H9 (cell line): ENCODE data around the gene TRRAP. TPM values are rescaled to one million over a fixed set of nuclear protein-coding genes. Genes with fewer than 3 reads are reported as not detected.

Experiments used
- DNase-seq: peaks from one replicate; pipeline ENCODE4 v3.0.0-alpha.2; 2017
- H2AFZ ChIP-seq: one replicate; pipeline ENCODE4 v1.6.1; 2013; ENCODE audit warnings: mild to moderate bottlenecking, low read length, control low read depth, moderate library complexity
- H2AK5ac ChIP-seq: 2 replicates; pipeline ENCODE4 v1.6.1; 2013; ENCODE audit warnings: low read length, control low read depth, mixed read lengths; ENCODE audit not compliant: insufficient read length
- H2BK120ac ChIP-seq: one replicate; pipeline ENCODE4 v1.6.1; 2013; ENCODE audit warnings: low read depth, mild to moderate bottlenecking, low read length, control low read depth, inconsistent platforms; ENCODE audit not compliant: poor library complexity, severe bottlenecking
- H2BK12ac ChIP-seq: 2 replicates; pipeline ENCODE4 v1.6.1; 2013; ENCODE audit warnings: low read length, control low read depth, mixed read lengths, low read depth; ENCODE audit not compliant: insufficient read length
- H2BK15ac ChIP-seq: 2 replicates; pipeline ENCODE4 v1.6.1; 2013; ENCODE audit warnings: low read depth, low read length, control low read depth
- H2BK20ac ChIP-seq: one replicate; pipeline ENCODE4 v1.6.1; 2013; ENCODE audit warnings: low read depth, mild to moderate bottlenecking, low read length, control low read depth, inconsistent platforms; ENCODE audit not compliant: poor library complexity, severe bottlenecking
- H2BK5ac ChIP-seq: 2 replicates; pipeline ENCODE4 v1.6.1; 2013; ENCODE audit warnings: low read length, control low read depth, mixed read lengths; ENCODE audit not compliant: insufficient read length
- H3K14ac ChIP-seq: 2 replicates; pipeline ENCODE4 v1.6.1; 2013; ENCODE audit warnings: low read length, control low read depth; ENCODE audit not compliant: insufficient read depth
- H3K18ac ChIP-seq: 2 replicates; pipeline ENCODE4 v1.6.1; 2013; ENCODE audit warnings: low read depth, mild to moderate bottlenecking, mixed read lengths, low read length, control low read depth; ENCODE audit not compliant: insufficient read length
- H3K23ac ChIP-seq: 2 replicates; pipeline ENCODE4 v1.6.1; 2013; ENCODE audit warnings: low read length, control low read depth, mixed read lengths, low read depth; ENCODE audit not compliant: insufficient read length
- H3K23me2 ChIP-seq: 2 replicates; pipeline ENCODE4 v1.6.1; 2013; ENCODE audit warnings: low read depth, mild to moderate bottlenecking, mixed read lengths, low read length, control low read depth; ENCODE audit not compliant: insufficient read length, poor library complexity, severe bottlenecking
- H3K27ac ChIP-seq: 2 replicates; pipeline ENCODE4 v1.5.1; 2013; ENCODE audit warnings: low read length, control low read depth, mixed read lengths, low read depth; ENCODE audit not compliant: insufficient read length
- H3K27me3 ChIP-seq: 2 replicates; pipeline ENCODE4 v1.6.1; 2013; ENCODE audit warnings: low read length, control low read depth, inconsistent platforms; ENCODE audit not compliant: insufficient read depth
- H3K4ac ChIP-seq: 2 replicates; pipeline ENCODE4 v1.6.1; 2013; ENCODE audit warnings: low read depth, mild to moderate bottlenecking, control low read depth, inconsistent platforms, low read length, moderate library complexity
- H3K4me1 ChIP-seq: 2 replicates; pipeline ENCODE4 v1.6.1; 2013; ENCODE audit warnings: low read length, control low read depth, inconsistent platforms; ENCODE audit not compliant: insufficient read depth
- H3K4me2 ChIP-seq: 2 replicates; pipeline ENCODE4 v1.6.1; 2013; ENCODE audit warnings: low read length, control low read depth, mixed read lengths; ENCODE audit not compliant: insufficient read length, insufficient read depth
- H3K56ac ChIP-seq: 2 replicates; pipeline ENCODE4 v1.6.1; 2013; ENCODE audit warnings: low read depth, mild to moderate bottlenecking, mixed read lengths, low read length, control low read depth; ENCODE audit not compliant: insufficient read length
- H3K79me1 ChIP-seq: 2 replicates; pipeline ENCODE4 v1.6.1; 2013; ENCODE audit warnings: low read depth, mild to moderate bottlenecking, moderate library complexity, low read length, control low read depth, inconsistent platforms; ENCODE audit not compliant: insufficient read depth, poor library complexity, severe bottlenecking
- H3K79me2 ChIP-seq: 2 replicates; pipeline ENCODE4 v1.6.1; 2013; ENCODE audit warnings: low read length, control low read depth, inconsistent platforms; ENCODE audit not compliant: insufficient read depth
- H3K9ac ChIP-seq: 2 replicates; pipeline ENCODE4 v1.6.1; 2013; ENCODE audit warnings: low read length, control low read depth, mixed read lengths; ENCODE audit not compliant: insufficient read length; ENCODE audit errors: extremely low read depth
- H3K9me3 ChIP-seq: one replicate; pipeline ENCODE4 v1.6.1; 2013; ENCODE audit warnings: low read depth, low read length, inconsistent platforms; ENCODE audit not compliant: control insufficient read depth
- H3T11ph ChIP-seq: one replicate; pipeline ENCODE4 v1.6.1; 2013; ENCODE audit warnings: mild to moderate bottlenecking, low read length, control low read depth, inconsistent platforms
- H4K20me1 ChIP-seq: one replicate; pipeline ENCODE4 v1.6.1; 2013; ENCODE audit not compliant: control insufficient read depth, insufficient read length, insufficient read depth
- H4K5ac ChIP-seq: 2 replicates; pipeline ENCODE4 v1.6.1; 2013; ENCODE audit warnings: low read depth, mild to moderate bottlenecking, mixed read lengths, low read length, control low read depth; ENCODE audit not compliant: insufficient read length
- H4K8ac ChIP-seq: replicated peaks from 2 replicates; pipeline ENCODE4 v1.6.1; 2013; ENCODE audit warnings: low read length, control low read depth, mixed read lengths, low read depth; ENCODE audit not compliant: insufficient read length
- H4K91ac ChIP-seq: 2 replicates; pipeline ENCODE4 v1.6.1; 2013; ENCODE audit warnings: low read depth, mild to moderate bottlenecking, moderate library complexity, mixed read lengths, low read length, control low read depth; ENCODE audit not compliant: insufficient read length
- H3K27ac Mint-ChIP-seq, 3 experiments: 2 replicates in 2 of 3; 3 replicates in 1 of 3; pipeline ENCODE4 v1.8.0; 2020 to 2021; ENCODE audit warnings: mixed read lengths in 3 of 3, mild to moderate bottlenecking in 1 of 3, moderate library complexity in 1 of 3
- H3K27me3 Mint-ChIP-seq: 2 replicates; pipeline ENCODE4 v1.8.0; 2021; ENCODE audit warnings: low read depth, mild to moderate bottlenecking, moderate library complexity, mixed read lengths
- H3K36me3 Mint-ChIP-seq, 3 experiments: 2 replicates in 2 of 3; 3 replicates in 1 of 3; pipeline ENCODE4 v1.8.0; 2020 to 2021; ENCODE audit warnings: low read depth in 3 of 3, mixed read lengths in 3 of 3; ENCODE audit not compliant: insufficient read depth in 1 of 3
- H3K4me1 Mint-ChIP-seq, 2 experiments: 2 replicates each; pipeline ENCODE4 v1.8.0; 2020; ENCODE audit warnings: mixed read lengths in 2 of 2
- H3K4me3 Mint-ChIP-seq, 2 experiments: 2 replicates in 1 of 2; 3 replicates in 1 of 2; pipeline ENCODE4 v1.8.0; 2020 to 2021; ENCODE audit warnings: mild to moderate bottlenecking in 2 of 2, mixed read lengths in 2 of 2, moderate library complexity in 1 of 2
- H3K9me3 Mint-ChIP-seq, 2 experiments: 2 replicates in 1 of 2; 3 replicates in 1 of 2; pipeline ENCODE4 v1.8.0; 2020; ENCODE audit warnings: mild to moderate bottlenecking in 2 of 2, mixed read lengths in 2 of 2, moderate library complexity in 1 of 2
- CTCF ChIP-seq: fragments of 200-600 bp; sonication (generic); conservative IDR thresholded peaks from 3 replicates; pipeline ENCODE4 v1.8.0; 2021; ENCODE audit warnings: antibody characterized with exemption, mild to moderate bottlenecking
- WGBS: extraction: QIAGEN DNeasy Blood & Tissue Kit; methylation state at CpG from one replicate; pipeline ENCODE4 v1.1.7; 2013; ENCODE audit warnings: missing lambda C conversion rate, low lambda C conversion rate, mixed read lengths; ENCODE audit not compliant: insufficient read length; ENCODE audit errors: extremely low coverage; 5-methylcytosine and 5-hydroxymethylcytosine counted together
- total RNA-seq: library from RNA; stranded (reverse); gene quantifications from 2 replicates; pipeline ENCODE4 v1.2.1, GENCODE V29; 2021

TRRAP gene
- total RNA-seq, 1 experiment from 2014 or later, result 58.6 TPM

- H3K79me2 ChIP-seq, result no peaks in the 10 kb centered on the region
- H3K9ac ChIP-seq, result no peak overlapping the region
- no peak overlapping the region for H3T11ph ChIP-seq
- H3K23me2 ChIP-seq, result no peaks in the 10 kb centered on the region
- TF ChIP-seq CTCF, result no peak
- H3K79me1 ChIP-seq, result no peaks in the 10 kb centered on the region
- H3K27ac Mint-ChIP-seq, result no peak overlapping the region; a peak in 2 of 7 replicates
- H2AK5ac ChIP-seq, result no peak overlapping the region
- no peaks in the 10 kb centered on the region for H3K4me1 ChIP-seq
- H2BK5ac ChIP-seq, result no peak overlapping the region
- WGBS, result no CpG with 5 or more reads among the region's 4 CpGs
- H3K9me3 ChIP-seq, result peaks cover 9% of the 10 kb centered on the region
- H3K27me3 Mint-ChIP-seq, result peaks cover 4% of the 10 kb centered on the region
- peaks cover 7 to 11% of the 10 kb centered on the region in 2 experiments for H3K4me1 Mint-ChIP-seq
- H3K4ac ChIP-seq, result no peak overlapping the region
- no peak for DNase-seq
- no peak overlapping the region for H4K91ac ChIP-seq
- H3K4me3 Mint-ChIP-seq, result no peak overlapping the region
- H2BK15ac ChIP-seq, result no peak overlapping the region
- H3K27ac ChIP-seq, result no peak overlapping the region
- H4K20me1 ChIP-seq, result no peaks in the 10 kb centered on the region
- H3K4me2 ChIP-seq, result no peak overlapping the region
- peaks cover 0 to 13% (median 8%) of the 10 kb centered on the region in 3 experiments; a peak in 5 of 7 replicates for H3K36me3 Mint-ChIP-seq
- H3K9me3 Mint-ChIP-seq, result 0 out of 5 replicates have a peak, but pooled peaks cover 0 to 3% of the 10 kb centered on the region in 2 experiments
- no peak overlapping the region for H3K18ac ChIP-seq
- H2AFZ ChIP-seq, result no peak overlapping the region
- no peak overlapping the region for H4K5ac ChIP-seq
- H3K27me3 ChIP-seq, result no peaks in the 10 kb centered on the region
- H3K23ac ChIP-seq, result no peak overlapping the region
- no peak overlapping the region for H3K14ac ChIP-seq
- no peak overlapping the region for H3K56ac ChIP-seq
- no peak overlapping the region for H2BK12ac ChIP-seq
- H2BK120ac ChIP-seq, result no peak overlapping the region
- H2BK20ac ChIP-seq, result no peak overlapping the region
- no peak overlapping the region for H4K8ac ChIP-seq
Observed at GRCh38 chr7:98852826-98853225, 25.5 kb upstream of the TRRAP start.
